ENCODE results near the gene GARIN5B. TPM values are rescaled to one million over a fixed set of nuclear protein-coding genes. Genes with fewer than 3 reads are reported as not detected.

GARIN5B gene
- total and polyA plus RNA-seq, 2 of the 8 experiments (the other 6 are each of a cell fraction or from before 2014, with no cell fraction given): 0.03 TPM; not detected in 1

GRCh38 chr19:55319785-55320184 lies 43.3 kb downstream of the GARIN5B start (continued):
- no peak for TF ChIP-seq KDM5A (IDR thresholded peaks at IDR 0.05; ENCODE audit: low read length)
- no peak for TF ChIP-seq TCF12 (IDR thresholded peaks at IDR 0.05; ENCODE audit: low read depth, low read length)
- no peak for TF ChIP-seq MAFK (IDR thresholded peaks at IDR 0.05; ENCODE audit: low read depth, low read length)
- TF ChIP-seq JUND (IDR thresholded peaks at IDR 0.05; ENCODE audit: low read length): no peak
- no peak for TF ChIP-seq GABPA (IDR thresholded peaks at IDR 0.05; ENCODE audit: borderline replicate concordance, insufficient read depth, low read length)
- TF ChIP-seq MAX (IDR thresholded peaks at IDR 0.05): no peak
- no peak for TF ChIP-seq KDM1A (IDR thresholded peaks at IDR 0.05; ENCODE audit: borderline replicate concordance, low read length)
- TF ChIP-seq FOSL1 (IDR thresholded peaks at IDR 0.05; ENCODE audit: insufficient read depth, low read depth, low read length): no peak
- no peak for TF ChIP-seq YY1 (IDR thresholded peaks at IDR 0.05; ENCODE audit: low read depth, low read length)
- TF ChIP-seq SAP30 (IDR thresholded peaks at IDR 0.05; ENCODE audit: insufficient read depth, insufficient replicate concordance, low read length): no peak
- TF ChIP-seq BRCA1 (IDR thresholded peaks at IDR 0.05; ENCODE audit: low read depth, low read length): no peak
- no peak for TF ChIP-seq CBX8 (IDR thresholded peaks at IDR 0.05; ENCODE audit: borderline replicate concordance, low read depth, low read length)
- TF ChIP-seq SIN3A (conservative IDR thresholded peaks at IDR 0.05 in 1 of 2, IDR thresholded peaks at IDR 0.05 in 1 of 2; ENCODE audit: low read depth in 1 of 2, low read length in 2 of 2): peak in 1 of 2 experiments; percentile 80; a peak in 1 of 4 replicates

Data from H1 (cell line).